ENCODE results near the gene ZNF581.

Gene ZNF581

DNA sequence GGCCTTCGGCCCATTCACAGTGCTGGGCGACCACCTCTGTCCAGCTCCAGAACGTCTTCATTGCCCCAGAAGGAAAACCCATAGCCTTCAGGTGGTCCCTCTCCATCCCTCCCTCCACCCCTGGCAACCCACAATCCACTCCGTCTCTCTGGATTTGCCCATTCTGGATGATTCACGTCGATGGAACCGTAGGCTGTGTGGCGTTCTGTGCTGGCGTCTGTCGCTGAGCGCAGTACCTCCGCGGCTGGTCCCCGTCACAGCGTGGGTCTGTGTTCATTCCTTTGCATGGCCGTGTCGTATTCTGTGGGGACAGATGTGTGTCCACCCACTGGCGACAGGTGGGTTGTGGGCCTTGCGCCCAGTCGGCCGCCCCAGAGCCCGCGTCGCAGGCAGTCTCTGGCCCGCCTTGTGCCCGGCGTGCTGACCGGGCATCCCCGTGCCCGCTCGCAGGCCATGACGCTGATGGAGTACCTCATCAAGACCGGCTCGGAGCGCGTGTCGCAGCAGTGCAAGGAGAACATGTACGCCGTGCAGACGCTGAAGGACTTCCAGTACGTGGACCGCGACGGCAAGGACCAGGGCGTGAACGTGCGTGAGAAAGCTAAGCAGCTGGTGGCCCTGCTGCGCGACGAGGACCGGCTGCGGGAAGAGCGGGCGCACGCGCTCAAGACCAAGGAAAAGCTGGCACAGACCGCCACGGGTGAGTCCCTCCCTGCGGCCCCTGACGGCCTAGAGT, 41.7 kb downstream of the ZNF581 start:
- no peak for DNase-seq

GRCh38 chr19:55685776-55686175, 42.3 kb downstream of the ZNF581 start:
- DNase-seq = no peak

DNA sequence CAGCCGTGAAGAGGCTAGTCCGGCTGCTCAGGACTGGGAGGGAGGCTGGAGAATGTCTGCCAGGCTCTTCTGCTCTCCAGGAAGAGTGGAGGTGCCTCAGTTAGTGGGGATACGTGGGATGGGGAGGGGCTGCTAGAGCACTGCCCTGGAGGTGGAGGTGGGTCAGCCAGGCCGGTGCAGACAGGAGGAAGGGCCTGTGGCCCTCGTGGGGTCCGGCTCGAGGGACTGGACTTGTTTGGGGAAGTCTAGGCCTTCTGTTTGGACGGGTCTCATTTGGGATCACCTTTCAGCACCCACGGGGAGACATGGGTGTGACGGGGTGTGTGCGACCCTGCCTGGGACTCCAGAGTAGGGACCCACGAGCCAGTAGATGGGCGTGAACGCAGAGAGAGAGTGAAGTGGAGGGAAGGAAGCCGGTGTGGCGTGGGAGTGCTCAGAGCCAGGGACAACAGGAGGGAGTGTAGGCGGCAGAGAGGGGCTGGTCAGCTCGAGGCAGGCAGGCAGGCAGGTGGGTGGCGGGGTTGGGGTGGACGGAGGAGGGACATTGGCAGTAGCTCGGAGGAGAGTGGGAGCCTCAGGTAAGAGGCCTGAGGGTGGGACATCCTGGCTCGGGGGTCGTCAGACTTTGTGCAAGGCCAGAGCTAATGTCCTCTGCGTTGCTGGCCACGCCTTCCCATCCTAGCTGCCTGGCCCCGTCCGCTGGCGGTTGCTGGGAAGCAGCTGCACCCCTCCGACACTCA, 43.0 kb downstream of the ZNF581 start:
- DNase-seq = no peak

GRCh38 chr19:55687281-55688201, 44.1 kb downstream of the ZNF581 start:
- no peak for DNase-seq

DNA sequence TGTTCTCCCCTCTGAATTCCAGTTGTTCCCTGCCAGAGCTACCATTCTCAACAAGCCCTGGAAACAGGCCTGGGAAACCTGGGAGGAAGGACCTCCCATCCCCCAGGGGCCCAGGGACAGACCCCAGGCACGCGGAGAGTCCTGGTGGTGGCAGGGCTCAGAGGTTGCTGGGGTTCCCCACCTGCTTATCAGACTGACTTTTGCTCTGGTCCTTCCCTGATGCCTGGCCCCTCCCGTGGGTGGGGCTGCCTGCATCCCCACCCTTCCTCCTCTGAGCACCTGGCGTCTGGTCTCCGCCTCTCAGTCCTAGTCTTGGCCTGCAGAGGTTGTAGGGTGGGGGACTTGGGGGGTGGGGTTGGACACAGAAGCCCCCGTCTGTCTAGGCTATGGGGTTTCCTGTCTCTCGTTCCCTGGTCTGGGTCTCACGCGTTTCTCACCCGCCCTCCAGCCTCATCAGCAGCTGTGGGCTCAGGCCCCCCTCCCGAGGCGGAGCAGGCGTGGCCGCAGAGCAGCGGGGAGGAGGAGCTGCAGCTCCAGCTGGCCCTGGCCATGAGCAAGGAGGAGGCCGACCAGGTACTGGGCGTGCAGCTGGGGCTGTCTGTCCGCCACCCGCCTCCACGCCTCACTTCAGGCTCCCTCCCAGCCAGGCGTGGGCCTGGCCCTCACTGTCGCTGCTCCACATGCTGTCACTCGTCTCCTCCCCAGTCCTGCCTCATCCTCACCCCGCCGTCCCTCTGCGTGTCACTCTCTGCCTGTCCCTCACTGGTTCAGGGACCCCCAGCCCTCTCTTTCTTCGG, 45.2 kb downstream of the ZNF581 start:
- no peak for DNase-seq

- no peak for DNase-seq
Observed at GRCh38 chr19:55689411-55690108, 46.1 kb downstream of the ZNF581 start.

- DNase-seq = no peak
Observed at GRCh38 chr19:55690109-55690768, 46.8 kb downstream of the ZNF581 start.

DNA sequence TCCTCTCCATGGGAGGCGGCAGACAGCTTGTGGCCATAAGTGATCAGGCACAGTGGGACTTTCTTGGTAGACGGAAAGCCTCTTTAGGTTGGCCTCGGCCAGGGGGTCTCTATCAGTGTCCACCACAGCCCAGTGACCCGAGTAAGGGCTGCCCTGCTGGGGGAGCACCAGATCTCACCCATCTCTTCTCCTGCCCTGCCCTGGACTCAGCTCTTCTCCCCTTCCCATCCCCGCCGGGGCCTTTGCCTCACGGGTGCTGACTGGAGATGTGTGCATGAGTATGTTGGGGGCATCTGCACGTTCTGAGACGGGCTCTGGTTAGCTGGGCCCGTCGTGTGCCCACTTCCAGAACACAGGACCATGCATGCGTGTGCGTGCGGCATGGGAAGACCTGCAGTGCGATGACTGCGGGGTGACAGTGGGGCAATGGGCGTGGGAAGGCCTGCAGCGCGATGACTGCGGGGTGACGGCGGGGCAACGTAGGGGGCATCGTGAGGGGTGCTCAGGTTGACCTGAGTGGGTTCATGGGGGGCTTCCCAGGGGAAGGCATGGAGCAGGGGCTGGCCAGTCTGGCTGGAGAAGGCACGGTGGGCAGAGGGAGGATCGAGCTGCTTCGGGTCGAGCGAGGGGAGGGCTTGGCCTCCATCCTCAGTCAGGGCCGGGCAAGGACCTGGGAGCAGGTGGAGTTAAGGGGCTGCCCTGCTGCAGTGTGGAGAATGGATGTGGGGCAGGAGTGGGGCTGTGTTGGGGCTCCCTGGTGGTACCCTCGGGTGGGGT, 47.5 kb downstream of the ZNF581 start:
- DNase-seq = no peak

GRCh38 chr19:55691561-55692481, 48.4 kb downstream of the ZNF581 start:
- DNase-seq = no peak

DNA sequence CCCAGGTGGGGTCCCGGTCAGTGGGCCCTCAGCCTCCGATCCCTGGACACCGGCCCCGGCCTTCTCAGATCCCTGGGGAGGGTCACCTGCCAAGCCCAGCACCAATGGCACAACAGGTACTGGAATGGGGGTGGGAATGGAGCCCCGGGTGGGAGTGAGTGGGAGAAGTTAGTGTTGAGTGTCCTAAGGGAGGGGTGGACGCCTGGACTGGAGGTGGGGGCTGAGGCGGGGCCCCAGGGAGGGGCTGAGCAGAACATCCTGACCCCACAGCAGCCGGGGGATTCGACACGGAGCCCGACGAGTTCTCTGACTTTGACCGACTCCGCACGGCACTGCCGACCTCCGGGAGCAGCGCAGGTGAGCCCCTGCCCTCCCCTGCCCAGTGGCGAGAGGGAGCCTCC, 49.2 kb downstream of the ZNF581 start:
- DNase-seq = no peak

- no peak for DNase-seq
Observed at GRCh38 chr19:55693336-55693974, 50.0 kb downstream of the ZNF581 start.

DNA sequence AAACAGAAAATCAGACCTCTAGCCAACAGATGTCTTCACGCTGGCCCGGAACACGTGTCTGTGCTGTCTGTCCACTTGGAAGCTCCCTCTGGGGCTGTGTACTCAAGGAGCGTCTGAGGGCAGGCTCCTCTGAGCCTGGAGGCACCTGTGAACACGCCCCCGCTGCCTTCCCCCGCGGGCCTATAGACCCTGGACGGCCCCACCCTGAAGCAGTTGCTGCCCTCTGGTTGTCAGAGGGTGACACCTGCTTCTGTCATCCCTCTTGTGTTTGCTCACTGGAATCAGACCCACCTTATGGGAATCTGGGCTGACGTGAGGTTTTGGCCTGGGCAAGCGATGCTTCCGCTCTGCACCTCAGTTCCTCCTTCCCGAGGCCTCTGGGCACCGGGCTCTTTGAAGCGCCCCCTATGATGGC, 50.8 kb downstream of the ZNF581 start:
- DNase-seq = no peak

- no peak for DNase-seq
Observed at GRCh38 chr19:55694656-55695491, 51.4 kb downstream of the ZNF581 start.

Data from NCI-H2171 (cell line).